SU-DHL-6 (cell line): Measurements from ENCODE around the gene DUSP16.

Experiments
- CTCF ChIP-seq: fragments of 200-600 bp; sonication (generic); IDR thresholded peaks from one replicate; pipeline ENCODE4 v1.5.1; 2017; ENCODE audit warnings: antibody characterized with exemption, mild to moderate bottlenecking, low read length, moderate library complexity; ENCODE audit not compliant: insufficient read depth, poor library complexity, severe bottlenecking
- EZH2phosphoT487 ChIP-seq: fragments of 200-600 bp; sonication (generic), shearing (Covaris generic); conservative IDR thresholded peaks from 2 replicates; pipeline ENCODE4 v1.6.1; 2018; ENCODE audit warnings: mild to moderate bottlenecking, antibody characterized with exemption, low read length, moderate library complexity, mixed read lengths

- TF ChIP-seq CTCF (no peak), EZH2phosphoT487 (no peak)
Observed at GRCh38 chr12:12507121-12507520, 55.5 kb downstream of the DUSP16 start.
